IPS-18a (cell line): ENCODE measurements around the gene E2F3.
"Not testable (repeated sequence)": the region's sequence is repeated elsewhere in the genome, so short reads cannot be mapped to it uniquely, and the experiment has no call there.

Source experiments
- H3K27ac ChIP-seq: one replicate; pipeline ENCODE4 v1.5.1; 2013; ENCODE audit warnings: low read length
- H3K27me3 ChIP-seq: one replicate; pipeline ENCODE4 v1.6.1; 2013; ENCODE audit warnings: mild to moderate bottlenecking, low read length; ENCODE audit not compliant: control insufficient read depth, insufficient read depth
- H3K36me3 ChIP-seq: one replicate; pipeline ENCODE4 v1.6.1; 2013; ENCODE audit warnings: low read depth, low read length; ENCODE audit not compliant: control insufficient read depth
- H3K4me1 ChIP-seq: one replicate; pipeline ENCODE4 v1.6.1; 2013; ENCODE audit warnings: low read depth, low read length; ENCODE audit not compliant: control insufficient read depth
- H3K4me3 ChIP-seq: one replicate; pipeline ENCODE4 v1.5.1; 2013; ENCODE audit warnings: low read length
- H3K9ac ChIP-seq: one replicate; pipeline ENCODE4 v1.6.1; 2013; ENCODE audit warnings: mild to moderate bottlenecking, low read length, moderate library complexity
- H3K9me3 ChIP-seq: one replicate; pipeline ENCODE4 v1.6.1; 2013; ENCODE audit warnings: low read depth, low read length; ENCODE audit not compliant: control insufficient read depth

The E2F3 gene

DNA sequence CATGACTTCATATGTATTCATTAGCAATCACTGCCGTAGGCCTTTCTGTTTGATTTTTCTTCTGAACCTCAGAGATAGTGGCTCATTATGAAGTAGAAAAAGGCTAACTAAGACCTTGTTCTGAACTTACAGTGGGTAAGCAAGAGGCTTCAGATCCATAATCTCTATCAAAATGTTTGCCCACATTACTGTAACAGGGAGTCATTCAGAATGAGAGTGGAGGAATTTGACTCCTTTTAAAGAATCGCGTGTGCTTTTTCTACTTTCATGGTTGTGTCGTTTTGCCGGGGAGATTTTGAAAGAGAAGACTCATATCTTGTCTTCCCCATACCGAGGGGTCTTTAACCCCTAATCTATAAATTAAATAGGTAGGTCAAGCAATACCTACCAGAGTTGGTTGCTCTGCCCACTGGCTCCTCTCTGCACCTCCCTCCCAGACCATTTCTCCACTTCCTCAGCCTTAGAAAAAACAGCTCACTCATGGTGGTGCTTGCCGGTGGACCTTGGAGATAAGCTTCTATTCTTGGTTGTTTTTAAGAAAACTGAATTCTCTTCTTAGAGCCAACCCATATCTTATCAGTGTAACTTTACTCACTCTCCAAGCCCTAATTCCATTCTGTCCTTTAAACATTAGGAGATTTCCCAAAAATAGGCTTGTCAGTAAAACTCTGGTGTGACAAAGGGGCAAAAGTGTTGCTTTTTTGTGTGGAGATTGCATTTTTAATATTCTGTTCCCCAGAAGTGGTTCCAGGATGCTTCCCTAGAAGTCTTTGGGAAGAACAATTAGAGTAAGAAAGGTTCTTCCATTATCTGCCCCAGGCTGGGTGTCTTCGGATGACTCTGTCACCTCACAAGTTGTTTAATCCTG lies 56.6 kb downstream of the E2F3 start:
- no peak overlapping the region for H3K9ac ChIP-seq

DNA sequence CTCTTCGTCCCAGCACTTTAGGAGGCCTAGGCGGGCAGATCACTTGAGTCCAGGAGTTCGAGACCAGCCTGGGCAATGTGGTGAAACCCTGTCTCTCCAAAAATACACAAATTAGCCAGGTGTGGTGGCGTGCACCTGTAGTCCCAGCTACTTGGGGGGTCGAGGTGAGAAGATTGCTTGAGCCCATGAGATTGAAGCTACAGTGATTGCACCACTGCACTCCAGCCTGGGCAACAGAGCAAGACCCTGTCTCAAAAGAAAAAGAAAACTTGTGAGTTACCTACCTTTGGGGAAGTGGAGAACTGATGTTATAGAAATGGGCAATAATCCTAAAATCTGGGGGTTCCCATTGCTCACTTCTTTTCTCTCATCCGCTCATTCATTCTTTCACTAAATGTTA lies 58.0 kb downstream of the E2F3 start:
- H3K4me1 ChIP-seq, result no peaks in the 10 kb centered on the region
- no peaks in the 10 kb centered on the region for H3K36me3 ChIP-seq
- no peak overlapping the region for H3K4me3 ChIP-seq
- no peaks in the 10 kb centered on the region for H3K27me3 ChIP-seq
- no peaks in the 10 kb centered on the region for H3K9me3 ChIP-seq
- no peak overlapping the region for H3K27ac ChIP-seq
- no peak overlapping the region for H3K9ac ChIP-seq

More for the DNA sequence above, 56.6 kb downstream of the E2F3 start:
- no peaks in the 10 kb centered on the region for H3K27me3 ChIP-seq
- no peak overlapping the region for H3K4me3 ChIP-seq
- H3K36me3 ChIP-seq, result no peaks in the 10 kb centered on the region
- H3K27ac ChIP-seq, result no peak overlapping the region
- H3K4me1 ChIP-seq, result no peaks in the 10 kb centered on the region
- no peaks in the 10 kb centered on the region for H3K9me3 ChIP-seq

DNA sequence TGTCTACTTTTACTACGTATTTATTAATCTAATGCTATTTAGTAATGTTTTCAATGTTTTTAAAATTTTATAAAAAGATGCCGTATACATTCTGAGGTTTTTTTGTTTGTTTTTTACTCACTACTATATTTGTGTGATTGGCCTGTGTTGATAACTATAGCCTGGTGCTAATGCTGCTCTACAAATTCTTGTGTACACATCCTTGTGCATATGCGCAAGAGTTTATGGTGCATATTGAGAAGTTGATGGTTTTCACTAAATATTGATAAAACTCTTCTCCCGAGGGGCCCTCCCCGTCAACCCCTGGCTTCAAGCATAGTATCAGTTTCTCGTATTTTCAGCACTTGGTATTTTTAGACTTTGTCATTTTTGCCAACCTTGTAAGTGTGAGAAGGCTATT lies 59.9 kb downstream of the E2F3 start:
- Histone ChIP-seq H3K4me3 (no peak overlapping the region), H3K9me3 (no peaks in the 10 kb centered on the region), H3K27ac (no peak overlapping the region), H3K4me1 (no peaks in the 10 kb centered on the region), H3K36me3 (no peaks in the 10 kb centered on the region), H3K27me3 (no peaks in the 10 kb centered on the region), H3K9ac (no peak overlapping the region)

DNA sequence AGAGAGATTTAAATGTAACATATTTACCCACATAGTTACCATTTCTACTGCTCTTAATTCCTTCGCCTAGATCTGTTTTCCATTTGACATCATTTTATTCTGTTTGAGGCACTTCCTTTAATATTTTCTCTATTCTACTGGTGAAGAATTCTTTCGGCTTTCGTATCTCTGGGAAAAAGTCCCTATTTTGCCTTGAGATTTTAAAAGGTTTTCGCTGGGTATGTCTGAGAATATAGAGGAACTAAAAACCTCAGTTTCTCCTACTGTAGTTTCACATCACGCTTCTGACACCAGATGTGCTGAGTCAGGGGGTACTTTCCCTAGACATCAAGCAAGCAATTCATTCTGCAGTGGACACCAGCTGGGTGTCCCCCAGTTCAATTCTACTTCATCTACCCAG lies 61.7 kb downstream of the E2F3 start:
- H3K4me1 ChIP-seq, result peaks cover 8% of the 10 kb centered on the region

DNA sequence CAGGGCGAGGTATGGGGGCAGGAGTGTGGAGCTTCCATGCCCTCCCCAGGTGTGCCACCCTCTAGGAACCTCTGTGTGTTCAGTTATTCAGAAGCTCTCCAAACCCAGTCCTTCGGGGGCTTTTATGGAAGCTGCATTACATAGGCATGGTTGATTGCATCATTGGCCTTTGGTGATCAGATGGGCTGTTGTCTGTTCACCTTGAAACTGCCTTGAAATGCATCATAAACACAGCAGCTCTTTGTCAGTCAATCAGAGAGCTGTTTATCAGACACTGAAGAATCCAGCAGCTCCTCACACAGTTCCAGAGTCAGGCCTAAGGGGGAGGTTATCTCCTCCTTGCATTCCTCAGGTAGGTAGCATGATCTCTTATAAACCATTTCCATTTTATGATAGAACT lies 62.4 kb downstream of the E2F3 start:
- Histone ChIP-seq H3K4me3 (no peak overlapping the region), H3K27me3 (no peaks in the 10 kb centered on the region), H3K9ac (no peak overlapping the region), H3K36me3 (no peaks in the 10 kb centered on the region), H3K4me1 (peaks cover 8% of the 10 kb centered on the region), H3K9me3 (no peaks in the 10 kb centered on the region), H3K27ac (no peak overlapping the region)

More for the DNA sequence above, 61.7 kb downstream of the E2F3 start:
- H3K27me3 ChIP-seq, result no peaks in the 10 kb centered on the region
- H3K9ac ChIP-seq, result no peak overlapping the region
- no peaks in the 10 kb centered on the region for H3K36me3 ChIP-seq
- no peak overlapping the region for H3K4me3 ChIP-seq
- no peaks in the 10 kb centered on the region for H3K9me3 ChIP-seq
- no peak overlapping the region for H3K27ac ChIP-seq

DNA sequence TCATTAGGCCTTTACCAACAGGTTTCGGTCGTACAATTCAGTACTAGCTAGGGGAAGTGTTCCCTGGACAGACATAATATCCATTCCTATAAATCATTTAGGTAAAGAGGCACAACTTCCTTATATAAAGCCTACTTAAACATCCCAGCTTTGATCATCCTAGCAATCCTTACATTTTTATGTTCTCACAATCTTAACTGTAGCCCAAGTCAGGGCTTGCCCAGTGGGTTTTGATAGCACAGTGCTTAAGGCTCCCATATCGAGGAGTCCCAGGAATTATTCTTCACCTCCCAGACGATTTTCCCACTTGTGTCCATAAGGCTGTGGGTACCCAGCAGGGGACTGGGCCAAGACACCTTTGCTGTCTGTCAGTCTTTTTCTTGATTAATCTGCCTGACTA lies 63.2 kb downstream of the E2F3 start:
- H3K36me3 ChIP-seq, result no peaks in the 10 kb centered on the region
- peaks cover 8% of the 10 kb centered on the region for H3K4me1 ChIP-seq
- H3K4me3 ChIP-seq, result no peak overlapping the region
- no peaks in the 10 kb centered on the region for H3K27me3 ChIP-seq
- H3K9ac ChIP-seq, result no peak overlapping the region
- H3K9me3 ChIP-seq, result no peaks in the 10 kb centered on the region
- H3K27ac ChIP-seq, result no peak overlapping the region

DNA sequence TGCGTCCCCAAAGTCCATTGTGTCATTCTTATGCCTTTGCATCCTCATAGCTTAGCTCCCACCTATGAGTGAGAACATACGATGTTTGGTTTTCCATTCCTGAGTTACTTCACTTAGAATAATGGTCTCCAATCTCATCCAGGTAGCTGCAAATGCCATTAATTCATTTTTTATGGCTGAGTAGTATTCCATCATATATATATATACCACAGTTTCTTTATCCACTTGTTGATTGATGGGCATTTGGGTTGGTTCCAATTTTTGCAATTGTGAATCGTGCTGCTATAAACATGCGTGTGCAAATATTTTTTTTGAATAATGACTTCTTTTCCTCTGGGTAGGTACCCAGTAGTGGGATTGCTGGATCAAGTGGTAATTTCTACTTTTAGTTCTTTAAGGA lies 63.9 kb downstream of the E2F3 start:
- not testable (repeated sequence) for H3K4me1 ChIP-seq, H3K36me3 ChIP-seq, H3K9ac ChIP-seq, H3K4me3 ChIP-seq, H3K27ac ChIP-seq, H3K9me3 ChIP-seq, H3K27me3 ChIP-seq

DNA sequence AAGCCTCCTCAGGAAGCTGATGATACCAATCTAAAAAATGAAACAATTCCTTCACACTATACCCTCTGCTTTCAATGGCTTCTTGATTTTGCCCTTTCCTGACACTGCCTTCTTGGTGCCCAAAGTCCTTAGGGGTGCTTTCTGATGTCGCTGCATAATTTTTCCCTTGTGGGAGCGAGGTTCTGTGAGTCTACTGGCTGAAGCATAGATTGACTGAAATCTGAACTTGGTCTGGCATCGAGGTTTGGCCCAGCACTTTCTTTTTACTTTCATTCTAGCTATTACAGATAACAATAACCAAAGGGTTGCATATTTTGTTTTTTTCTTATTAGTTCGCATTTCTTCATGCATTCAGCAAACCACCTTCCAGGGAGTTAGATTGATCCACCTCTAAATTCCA lies 65.8 kb downstream of the E2F3 start:
- H3K27ac ChIP-seq, result no peak overlapping the region
- H3K9me3 ChIP-seq, result no peaks in the 10 kb centered on the region
- no peak overlapping the region for H3K4me3 ChIP-seq
- H3K36me3 ChIP-seq, result no peaks in the 10 kb centered on the region
- H3K9ac ChIP-seq, result no peak overlapping the region
- peaks cover 8% of the 10 kb centered on the region for H3K4me1 ChIP-seq
- no peaks in the 10 kb centered on the region for H3K27me3 ChIP-seq

DNA sequence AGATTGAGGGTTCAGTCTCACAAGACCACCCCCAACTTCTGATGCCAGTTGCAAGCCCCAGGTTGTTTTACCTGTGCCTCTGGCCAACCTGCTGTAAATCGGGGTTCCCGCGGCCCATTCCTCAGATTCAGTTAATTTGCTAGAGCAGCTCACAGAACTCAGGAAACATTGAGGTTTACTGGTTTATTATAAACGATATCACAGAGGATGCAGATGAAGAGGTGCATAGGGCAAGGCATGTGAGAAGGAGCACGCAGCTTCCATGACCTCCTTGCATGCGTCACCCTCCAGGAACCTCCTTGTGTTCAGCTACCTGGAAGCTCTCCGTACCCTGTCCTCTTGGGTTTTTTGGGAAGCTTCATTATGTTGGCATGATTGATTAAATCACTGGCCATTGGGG lies 66.5 kb downstream of the E2F3 start:
- Histone ChIP-seq H3K4me3 (no peak overlapping the region), H3K27ac (no peak overlapping the region), H3K36me3 (no peaks in the 10 kb centered on the region), H3K27me3 (no peaks in the 10 kb centered on the region), H3K9me3 (no peaks in the 10 kb centered on the region), H3K4me1 (peaks cover 8% of the 10 kb centered on the region), H3K9ac (no peak overlapping the region)

DNA sequence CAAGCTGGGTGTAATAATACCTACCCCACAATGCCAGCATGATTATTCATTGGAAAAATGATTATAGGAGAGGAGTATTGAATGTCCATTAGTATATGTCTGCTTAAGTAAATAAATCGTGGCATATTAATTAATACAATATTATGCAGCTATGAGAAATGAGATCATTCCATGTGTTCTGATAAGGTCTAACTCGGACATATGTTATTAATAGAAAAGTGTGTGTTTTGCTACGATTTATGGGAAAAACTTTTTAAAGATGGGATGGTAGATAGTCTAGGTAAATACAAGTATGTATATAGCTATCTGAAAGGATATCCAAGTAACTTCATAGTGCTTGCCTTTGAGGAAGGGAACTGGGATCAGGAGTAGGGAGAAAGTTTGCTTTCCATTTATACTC lies 71.1 kb downstream of the E2F3 start:
- Histone ChIP-seq H3K9me3 (no peaks in the 10 kb centered on the region), H3K36me3 (no peaks in the 10 kb centered on the region), H3K27me3 (no peaks in the 10 kb centered on the region), H3K9ac (no peak overlapping the region), H3K4me1 (no peaks in the 10 kb centered on the region), H3K27ac (no peak overlapping the region), H3K4me3 (no peak overlapping the region)

DNA sequence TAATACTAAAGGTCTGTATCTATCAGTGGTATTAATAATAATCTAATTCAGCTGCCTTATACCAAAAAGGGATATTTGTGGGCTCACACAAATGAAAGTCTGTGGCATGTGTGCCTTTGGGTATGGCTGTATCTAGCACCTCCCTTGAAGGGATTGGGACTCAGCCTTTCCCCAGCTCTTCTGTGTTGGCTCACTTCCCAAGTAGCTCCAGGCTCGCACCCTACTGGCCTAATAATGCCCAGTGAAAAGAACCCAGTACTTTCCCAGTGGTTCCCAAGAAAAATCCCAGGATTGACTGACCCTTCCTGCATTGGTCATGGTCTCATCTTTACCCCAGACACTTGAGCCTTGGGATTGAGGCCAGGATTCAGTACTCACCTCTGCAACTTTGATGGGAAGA lies 71.8 kb downstream of the E2F3 start:
- H3K4me1 ChIP-seq, result no peaks in the 10 kb centered on the region
- H3K27me3 ChIP-seq, result no peaks in the 10 kb centered on the region
- H3K9me3 ChIP-seq, result no peaks in the 10 kb centered on the region
- no peak overlapping the region for H3K27ac ChIP-seq
- no peak overlapping the region for H3K4me3 ChIP-seq
- no peaks in the 10 kb centered on the region for H3K36me3 ChIP-seq
- no peak overlapping the region for H3K9ac ChIP-seq

DNA sequence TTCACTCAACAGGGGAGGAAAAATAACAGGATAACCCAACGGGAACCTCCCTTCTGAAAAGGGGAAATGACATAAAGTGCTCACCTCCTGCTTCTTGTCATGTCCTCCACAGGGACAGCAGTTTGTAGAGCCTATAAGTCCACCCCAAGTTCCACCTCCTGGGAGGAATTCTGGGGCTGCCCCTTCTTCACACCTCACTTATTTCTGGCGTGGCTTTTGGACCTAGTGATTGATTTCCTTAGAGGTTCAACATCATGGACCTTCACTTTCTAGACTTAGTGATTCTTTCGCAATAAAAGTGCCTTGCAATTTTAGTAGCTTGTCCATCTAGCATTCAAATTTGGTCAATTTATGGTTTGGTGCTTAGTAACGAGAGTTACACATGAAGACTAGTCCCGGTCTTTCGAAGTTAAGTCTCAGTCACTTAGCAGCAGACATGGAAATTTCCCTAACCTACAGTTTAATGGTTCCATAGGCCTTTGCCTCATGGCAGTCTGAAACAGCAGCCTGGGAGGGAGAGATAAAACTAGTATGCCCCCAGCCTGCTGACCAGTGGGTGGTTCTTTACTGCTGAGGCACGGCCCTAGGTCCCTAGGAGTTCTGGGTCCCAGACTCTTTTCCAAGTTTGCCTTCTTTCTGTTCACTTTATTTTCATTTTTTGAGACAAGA lies 73.3 kb downstream of the E2F3 start:
- Histone ChIP-seq H3K4me1 (no peaks in the 10 kb centered on the region), H3K27me3 (no peaks in the 10 kb centered on the region), H3K36me3 (peaks cover 8% of the 10 kb centered on the region), H3K9ac (no peak overlapping the region), H3K9me3 (no peaks in the 10 kb centered on the region), H3K27ac (no peak overlapping the region), H3K4me3 (no peak overlapping the region)
